K562 (cell line): Measurements from ENCODE around the gene ITGA11. TPM values are rescaled to one million over a fixed set of nuclear protein-coding genes. Genes with fewer than 3 reads are reported as not detected.

Source experiments
- ATAC-seq: fragments of 200-7000 bp; cut with Tn5 transposase; 3 replicates; pipeline ENCODE4 v1.9.1; 2020; ENCODE audit warnings: moderate library complexity
- BruUV-seq: library from RNA; stranded (reverse); fragments of 400-500 nt; replicated peaks from 2 replicates; lab custom pipeline; 2021; lab: Mats Ljungman, UMichigan
- CTCF ChIA-PET: fragments of 300-600 bp; formaldehyde crosslinking; extraction: SDS; loops from one replicate; lab custom pipeline; 2021; ENCODE audit warnings: low intra/inter-chr PET ratio; lab: Yijun Ruan, JAX
- POLR2A ChIA-PET: fragments of 300-600, 350-650 bp; sonication (Branson Sonifier 250); formaldehyde crosslinking; extraction: SDS; loops from one replicate; lab custom pipeline; 2021; ENCODE audit warnings: antibody characterized with exemption, inconsistent platforms; lab: Yijun Ruan, JAX
- DNase-seq, 4 experiments: peaks; one replicate each; pipeline versions ENCODE4 v3.0.0 to v3.0.0-alpha.2; 2011 to 2018; ENCODE audit warnings: low spot score in 3 of 4, mixed read lengths in 3 of 4; ENCODE audit errors: extremely low read depth in 1 of 4
- FAIRE-seq: peaks from 2 replicates; lab custom pipeline; 2011; peaks lifted over from hg19 to GRCh38; lab: Jason Lieb, UNC
- H2AFZ ChIP-seq: 2 replicates; pipeline ENCODE4 v1.6.0; 2011; ENCODE audit warnings: low read depth, low read length, control low read depth, inconsistent platforms
- H3K27ac ChIP-seq: fragments of 200-600 bp; 3 replicates; pipeline ENCODE4 v1.8.0; 2011; ENCODE audit warnings: low read depth, mild to moderate bottlenecking, control low read depth, inconsistent platforms, low read length, moderate library complexity, mixed read lengths; ENCODE audit errors: extremely low read depth
- H3K27me3 ChIP-seq, 2 experiments: fragments of 300-600 bp in 1 of 2; 2 replicates in 1 of 2; 3 replicates in 1 of 2; pipeline versions ENCODE4 v1.6.0 to v1.8.0; 2011; ENCODE audit warnings: inconsistent platforms in 2 of 2, low read length in 2 of 2, mild to moderate bottlenecking in 1 of 2, mixed read lengths in 1 of 2, moderate library complexity in 1 of 2; ENCODE audit not compliant: control insufficient read depth in 2 of 2, insufficient read depth in 2 of 2
- H3K36me3 ChIP-seq: fragments of 300-600 bp; 3 replicates; pipeline ENCODE4 v1.8.0; 2011; ENCODE audit warnings: mild to moderate bottlenecking, low read length, inconsistent platforms; ENCODE audit not compliant: control insufficient read depth, insufficient read depth
- H3K4me1 ChIP-seq, 2 experiments: fragments of 200-600 bp in 1 of 2; replicated peaks in 1 of 2; 2 replicates in 1 of 2; 3 replicates in 1 of 2; pipeline versions ENCODE4 v1.5.1 to v1.8.0; 2011; ENCODE audit warnings: inconsistent platforms in 2 of 2, low read length in 2 of 2, mild to moderate bottlenecking in 1 of 2, mixed read lengths in 1 of 2, moderate library complexity in 1 of 2; ENCODE audit not compliant: control insufficient read depth in 2 of 2, insufficient read depth in 2 of 2
- H3K4me2 ChIP-seq: 2 replicates; pipeline ENCODE4 v1.6.1; 2011; ENCODE audit warnings: low read length, control low read depth, inconsistent platforms, mixed read lengths; ENCODE audit not compliant: insufficient read depth
- H3K4me3 ChIP-seq: fragments of 200-600 bp; sonication (generic), shearing (Covaris generic); 2 replicates; pipeline ENCODE4 v1.5.1; 2016; ENCODE audit warnings: control low read depth, inconsistent platforms
- H3K79me2 ChIP-seq: fragments of 200-600 bp; 3 replicates; pipeline ENCODE4 v1.8.0; 2011; ENCODE audit warnings: low read length, inconsistent platforms; ENCODE audit not compliant: control insufficient read depth, insufficient read depth
- H3K9ac ChIP-seq, 2 experiments: 2 replicates each; pipeline versions ENCODE4 v1.6.0 to v1.6.1; 2011; ENCODE audit warnings: low read depth in 2 of 2, low read length in 2 of 2, control low read depth in 1 of 2, inconsistent platforms in 1 of 2, mild to moderate bottlenecking in 1 of 2, mixed read lengths in 1 of 2; ENCODE audit not compliant: insufficient read depth in 1 of 2
- H3K9me1 ChIP-seq: one replicate; pipeline ENCODE4 v1.6.0; 2011; ENCODE audit warnings: inconsistent platforms, mild to moderate bottlenecking, low read length, moderate library complexity; ENCODE audit not compliant: control insufficient read depth, insufficient read depth
- H3K9me3 ChIP-seq: replicated peaks from 2 replicates; pipeline ENCODE4 v1.5.1; 2011; ENCODE audit warnings: low read depth, low read length, inconsistent platforms; ENCODE audit not compliant: control insufficient read depth, insufficient read depth
- H4K20me1 ChIP-seq: replicated peaks from 2 replicates; pipeline ENCODE4 v1.6.1; 2011; ENCODE audit warnings: low read length, inconsistent platforms, mixed read lengths; ENCODE audit not compliant: control insufficient read depth, insufficient read depth
- CHD1 ChIP-seq: fragments of 200-600 bp; sonication (generic); IDR thresholded peaks from one replicate; pipeline ENCODE4 v1.6.1; 2012; ENCODE audit warnings: mild to moderate bottlenecking, moderate library complexity, low read length, inconsistent platforms
- E4F1 ChIP-seq: fragments of 250-450 bp; sonication (Bioruptor Pico); IDR thresholded peaks from 2 replicates; pipeline ENCODE4 v1.5.0; 2021; ENCODE audit warnings: mild to moderate bottlenecking, borderline replicate concordance
- EP400 ChIP-seq: fragments of 450-650 bp; IDR thresholded peaks from 2 replicates; pipeline ENCODE4 v1.6.1; 2017; ENCODE audit warnings: antibody characterized with exemption, mild to moderate bottlenecking, moderate library complexity
- GABPB1 ChIP-seq: sonication (generic); formaldehyde crosslinking; IDR thresholded peaks from 2 replicates; pipeline ENCODE4 v1.8.0; 2022; ENCODE audit warnings: mild to moderate bottlenecking, missing genetic modification reagents
- NFIC ChIP-seq: fragments of 450-650 bp; IDR thresholded peaks from 2 replicates; pipeline ENCODE4 v1.6.1; 2017; ENCODE audit warnings: mild to moderate bottlenecking, inconsistent platforms
- SP2 ChIP-seq: IDR thresholded peaks from 2 replicates; pipeline ENCODE4 v1.6.1; 2011; ENCODE audit warnings: mild to moderate bottlenecking, low read depth, low read length, moderate library complexity; ENCODE audit not compliant: poor library complexity, severe bottlenecking; ENCODE audit errors: extremely low read depth
- TBP ChIP-seq: optimal IDR thresholded peaks from 2 replicates; pipeline ENCODE3; 2011; ENCODE audit warnings: low read depth, low read length, improper control_type of control experiment
- TRIM25 ChIP-seq: fragments of 450-650 bp; IDR thresholded peaks from 2 replicates; pipeline ENCODE4 v1.7.0; 2016; ENCODE audit warnings: borderline replicate concordance
- ZNF347 ChIP-seq: fragments of 450-650 bp; formaldehyde crosslinking; IDR thresholded peaks from 2 replicates; pipeline ENCODE4 v1.4.0; 2020; ENCODE audit warnings: low read depth, mild to moderate bottlenecking, moderate library complexity
- ZNF407 ChIP-seq: fragments of 450-650 bp; IDR thresholded peaks from 2 replicates; pipeline ENCODE4 v1.6.1; 2016; ENCODE audit warnings: low read depth
- WGBS: fragments of 100-300 bp; shearing (Covaris generic); methylation state at CpG from one replicate; pipeline ENCODE4 v1.1.6; 2016; ENCODE audit warnings: low coverage, mixed read lengths; ENCODE audit not compliant: insufficient coverage; ENCODE audit errors: missing lambda C conversion rate; 5-methylcytosine and 5-hydroxymethylcytosine counted together
- in situ Hi-C: fragments of 300-500 bp; cut with MboI; formaldehyde crosslinking; loops from 4 replicates; pipeline ENCODE4 v1.15.0; 2018; ENCODE audit warnings: inconsistent platforms, mixed read lengths
- intact Hi-C: fragments of 100-400 bp; cut with micrococcal nuclease; formaldehyde crosslinking; loops from 2 replicates; pipeline ENCODE4 v1.14.2; 2022
- polyA plus RNA-seq, 8 experiments: library from polyadenylated mRNA; depleted of rRNA in 4 of 8; stranded (reverse) in 5 of 8; unstranded in 3 of 8; fragments of >200 nt; fragmentation: Nextera tagmentation in 2 of 8; fragmentation: Illumina TruSeq in 1 of 8; extraction: Ambion mirVana in 2 of 8; extraction: Trizol in 1 of 8; gene quantifications; 2 replicates each; pipeline versions ENCODE4 v1.2.1 to v1.2.3, GENCODE V29; 2011 to 2014; ENCODE audit warnings: inconsistent platforms in 1 of 8, missing spikeins in 1 of 8
- total RNA-seq, 7 experiments: library from RNA; depleted of rRNA in 6 of 7; stranded (reverse); fragments of >200 nt in 6 of 7; fragmentation: Illumina TruSeq in 2 of 7; extraction: Trizol in 2 of 7; gene quantifications; 2 replicates each; pipeline versions ENCODE4 v1.2.1 to v1.2.3, GENCODE V29; 2011 to 2021; ENCODE audit warnings: low replicate concordance in 1 of 7

Gene ITGA11
- total and polyA plus RNA-seq, 9 of the 15 experiments (the other 6 are each of a cell fraction or from before 2014, with no cell fraction given): 0.01 TPM; not detected in 8

GRCh38 chr15:68417051-68417450 lies 14.9 kb downstream of the ITGA11 start:
- intact Hi-C loops (no loop called here), in situ Hi-C loops (no loop called here)
- no peak for DNase-seq
- H3K4me2 ChIP-seq: no peak overlapping the region
- no peaks in the 10 kb centered on the region for H3K9me3 ChIP-seq
- no peak overlapping the region for H3K4me3 ChIP-seq
- no peak overlapping the region for H3K9ac ChIP-seq
- peaks cover 0 to 14% of the 10 kb centered on the region in 2 experiments; a peak in 2 of 5 replicates for H3K4me1 ChIP-seq
- H3K9me1 ChIP-seq: no peaks in the 10 kb centered on the region
- H3K27ac ChIP-seq: no peak overlapping the region
- ChIA-PET CTCF (no interaction called here), POLR2A (interaction anchor here (0.6 kb wide), 1 partner anchor 42 kb away, joined by 3 read pairs; no protein-coding TSS in a partner anchor)
- TF ChIP-seq GABPB1 (CRISPR knock-in tag): no peak
- TF ChIP-seq EP400: no peak
- no peak for TF ChIP-seq TRIM25
- no peak for TF ChIP-seq ZNF347 (CRISPR knock-in tag)
- TF ChIP-seq ZNF407: no peak
- TF ChIP-seq NFIC: no peak
- no peak for TF ChIP-seq SP2
- no peak for TF ChIP-seq CHD1
- TF ChIP-seq E4F1 (CRISPR knock-in tag): no peak
- no peak for TF ChIP-seq TBP
- no peaks in the 10 kb centered on the region for H3K36me3 ChIP-seq
- BruUV-seq: no TSS peak
- no peak overlapping the region for H2AFZ ChIP-seq
- ATAC-seq: no peak
- H3K27me3 ChIP-seq: peaks cover 4 to 13% of the 10 kb centered on the region in 2 experiments; a peak in 4 of 5 replicates
- H4K20me1 ChIP-seq: no peaks in the 10 kb centered on the region
- 21% methylated on average over 3 of the region's 3 CpGs for WGBS
- H3K79me2 ChIP-seq: no peaks in the 10 kb centered on the region
- no peak for FAIRE-seq
